ENCODE measurements around the gene CORO2B.

- no peak for TF ChIP-seq EZH2 (IDR thresholded peaks at IDR 0.05; ENCODE audit: borderline replicate concordance, low read depth, low read length, severe bottlenecking)
- TF ChIP-seq CTCF (IDR thresholded peaks at IDR 0.05; ENCODE audit: borderline replicate concordance, extremely low read depth, low read length, poor library complexity, severe bottlenecking): no peak
Observed at GRCh38 chr15:68734881-68735280, 156.1 kb downstream of the CORO2B start.

Measured in DND-41 (cell line).